Activated CD8-positive, alpha-beta memory T cell treated with anti-CD3 and anti-CD28 coated beads, Interleukin-2, amount 10 ng/mL, durations not matched to agents 7 days and 5 days (primary cell): Measurements from ENCODE around the gene SPG11. TPM values are rescaled to one million over a fixed set of nuclear protein-coding genes. Genes with fewer than 3 reads are reported as not detected.

ENCODE experiments used
- ATAC-seq: fragments of 150-1000 bp; cut with Tn5 transposase; one replicate; pipeline ENCODE4 v1.10.0; 2021; ENCODE audit warnings: moderate library complexity
- CTCF ChIA-PET: fragments of 350-600 bp; sonication (Branson Sonifier 250); formaldehyde crosslinking; loops from one replicate; lab custom pipeline; 2021; ENCODE audit warnings: antibody characterized with exemption; lab: Charles Lee
- DNase-seq: peaks from one replicate; pipeline ENCODE4 v3.0.0-alpha.2; 2020
- H3K27ac Mint-ChIP-seq: one replicate; pipeline ENCODE4 v1.8.0; 2021; ENCODE audit warnings: mild to moderate bottlenecking, mixed read lengths
- H3K27me3 Mint-ChIP-seq: one replicate; pipeline ENCODE4 v1.8.0; 2021; ENCODE audit warnings: mixed read lengths
- H3K36me3 Mint-ChIP-seq: one replicate; pipeline ENCODE4 v1.8.0; 2021; ENCODE audit warnings: mild to moderate bottlenecking, mixed read lengths
- H3K4me1 Mint-ChIP-seq: one replicate; pipeline ENCODE4 v1.8.0; 2021; ENCODE audit warnings: mixed read lengths
- H3K4me3 Mint-ChIP-seq: one replicate; pipeline ENCODE4 v1.8.0; 2021; ENCODE audit warnings: mild to moderate bottlenecking, moderate library complexity, mixed read lengths
- H3K9me3 Mint-ChIP-seq: one replicate; pipeline ENCODE4 v1.8.0; 2022; ENCODE audit warnings: low read depth, mixed read lengths
- total RNA-seq, 2 experiments: library from RNA; stranded (reverse); gene quantifications; one replicate each; pipeline ENCODE4 v1.2.3, GENCODE V29; 2021

Gene SPG11
- total RNA-seq, 2 experiments from 2014 or later: 76.7 to 95.8 TPM

DNA sequence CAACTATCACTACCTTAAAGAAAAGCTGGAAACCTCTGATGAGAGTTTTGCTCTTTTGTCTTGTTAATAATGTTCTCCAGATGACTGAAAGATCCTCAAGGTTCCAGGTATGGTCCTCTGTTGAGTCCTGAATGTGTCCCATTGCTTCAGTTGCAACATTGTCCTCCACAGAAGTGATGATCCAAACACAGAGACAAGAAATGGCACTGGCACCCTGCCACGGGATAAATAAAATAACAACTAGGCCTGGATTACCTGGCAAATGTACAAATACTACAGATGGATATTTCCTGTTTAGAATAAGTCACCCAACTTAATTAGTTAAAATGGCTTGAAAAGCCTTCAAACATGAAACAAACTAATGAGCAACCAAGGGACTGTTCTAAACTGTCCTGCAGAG is 68.2 kb downstream of the SPG11 start:
- H3K27ac Mint-ChIP-seq: peak overlapping the region; percentile 70
- ATAC-seq: no peak
- no peaks in the 10 kb centered on the region for H3K9me3 Mint-ChIP-seq
- no peak for DNase-seq
- peaks cover 38% of the 10 kb centered on the region for H3K4me1 Mint-ChIP-seq
- H3K36me3 Mint-ChIP-seq: peaks cover 37% of the 10 kb centered on the region
- CTCF ChIA-PET: interaction anchor here (0.9 to 2.6 kb wide), 2 partner anchors 16 to 144 kb away, joined by 3 to 7 read pairs; no protein-coding TSS in a partner anchor
- H3K4me3 Mint-ChIP-seq: no peak overlapping the region
- H3K27me3 Mint-ChIP-seq: no peaks in the 10 kb centered on the region

DNA sequence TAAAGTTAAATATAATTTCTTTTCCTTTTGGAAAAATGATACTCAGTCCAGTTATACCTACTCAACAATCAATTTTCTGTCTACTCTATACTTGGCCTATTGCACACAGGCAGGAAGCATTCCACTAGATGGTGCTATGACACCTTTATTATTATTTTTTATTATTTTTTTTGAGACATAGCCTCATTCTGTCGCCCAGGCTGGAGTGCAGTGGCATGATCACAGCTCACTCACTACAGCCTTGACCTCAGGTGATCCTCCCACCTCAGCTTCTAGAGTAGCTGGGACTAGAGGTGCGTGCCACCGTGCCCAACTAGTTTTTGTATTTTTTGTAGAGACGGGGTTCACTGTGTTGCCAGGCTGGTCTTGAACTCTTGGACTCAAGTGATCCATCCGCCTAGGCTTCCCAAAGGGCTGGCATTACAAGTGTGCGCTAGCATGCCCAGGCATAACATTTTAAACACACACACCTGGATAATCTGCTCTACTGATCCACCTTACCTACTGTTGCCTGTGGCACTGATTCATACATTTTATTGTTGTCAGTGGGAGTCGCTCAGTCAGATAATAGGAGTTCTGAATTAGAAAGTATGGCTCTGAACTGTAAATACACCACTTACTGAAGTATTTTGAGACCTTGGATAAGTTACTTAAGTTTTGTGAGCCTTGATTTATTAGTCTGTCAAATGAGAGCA is 70.3 kb downstream of the SPG11 start:
- Mint-ChIP-seq H3K9me3 (no peaks in the 10 kb centered on the region), H3K27me3 (no peaks in the 10 kb centered on the region), H3K36me3 (peaks cover 40% of the 10 kb centered on the region), H3K4me1 (peaks cover 29% of the 10 kb centered on the region), H3K4me3 (no peak overlapping the region), H3K27ac (peak overlapping the region; percentile 70)
- no peak for DNase-seq
- peak; percentile 76 for ATAC-seq
- CTCF ChIA-PET: interaction anchor here (0.6 to 4.0 kb wide), 19 partner anchors 9 to 444 kb away, joined by 3 to 57 read pairs (median 4); partner anchors contain the start of genes SPG11 and TRIM69

DNA sequence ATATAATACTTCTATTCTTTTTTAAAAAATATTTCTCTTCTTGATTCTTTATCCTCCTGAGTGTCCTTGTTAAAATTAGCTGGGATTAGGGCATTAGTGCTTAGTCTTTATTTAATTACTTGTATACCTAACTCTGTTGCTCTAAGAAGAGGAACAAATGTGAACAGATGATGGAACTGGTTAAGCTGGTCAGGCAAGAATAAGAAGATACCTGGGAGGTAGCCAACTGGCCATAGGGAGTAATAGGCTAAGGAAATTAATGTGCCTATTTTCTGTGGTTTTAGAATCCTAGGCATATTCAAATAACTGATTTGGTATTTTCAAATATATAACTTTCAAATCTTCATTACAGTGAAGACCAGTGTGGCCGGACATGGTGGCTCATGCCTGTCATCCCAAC is 72.1 kb downstream of the SPG11 start:
- no peak for DNase-seq
- Mint-ChIP-seq H3K36me3 (peaks cover 40% of the 10 kb centered on the region), H3K4me1 (peaks cover 14% of the 10 kb centered on the region), H3K27me3 (no peaks in the 10 kb centered on the region), H3K9me3 (no peaks in the 10 kb centered on the region), H3K27ac (no peak overlapping the region), H3K4me3 (no peak overlapping the region)
- CTCF ChIA-PET: interaction anchor here (1.0 to 4.0 kb wide), 4 partner anchors 8 to 146 kb away, joined by 3 to 57 read pairs (median 7); partner anchors contain the start of genes SPG11 and TRIM69
- ATAC-seq: no peak

GRCh38 chr15:44588541-44588940 is 74.9 kb downstream of the SPG11 start:
- ATAC-seq: no peak
- no peaks in the 10 kb centered on the region for H3K9me3 Mint-ChIP-seq
- peaks cover 4% of the 10 kb centered on the region for H3K4me1 Mint-ChIP-seq
- no peaks in the 10 kb centered on the region for H3K27me3 Mint-ChIP-seq
- CTCF ChIA-PET: interaction anchor here (0.9 to 6.8 kb wide), 5 partner anchors 10 to 449 kb away, joined by 3 to 76 read pairs (median 9); partner anchors contain the start of genes SPG11 and TRIM69
- DNase-seq: no peak
- H3K36me3 Mint-ChIP-seq: peaks cover 42% of the 10 kb centered on the region
- H3K27ac Mint-ChIP-seq: no peak overlapping the region
- H3K4me3 Mint-ChIP-seq: no peak overlapping the region

DNA sequence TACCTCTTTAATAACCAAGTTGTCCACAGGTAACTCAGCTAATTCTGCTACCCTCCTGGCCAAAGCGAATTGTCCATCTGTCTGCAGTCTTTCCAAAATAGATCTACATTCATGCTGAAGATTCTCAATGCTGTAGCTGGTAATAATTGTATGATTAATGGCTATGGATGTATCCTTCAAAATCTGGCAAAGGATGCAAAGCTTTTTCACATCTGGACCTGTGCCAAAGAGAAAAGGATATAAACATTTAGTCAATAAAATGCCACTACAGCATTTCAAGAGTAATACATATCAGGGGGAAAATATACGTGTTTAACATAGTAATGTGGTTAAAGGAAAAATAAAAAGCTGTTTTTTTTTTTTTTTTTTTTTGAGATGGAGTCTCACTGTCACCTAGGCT is 77.8 kb downstream of the SPG11 start:
- DNase-seq (no peak), ATAC-seq (no peak)
- CTCF ChIA-PET: interaction anchor here (0.8 to 6.8 kb wide), 7 partner anchors 7 to 203 kb away, joined by 3 to 76 read pairs (median 11); partner anchors contain the start of genes SPG11 and TRIM69
- H3K36me3 Mint-ChIP-seq: peaks cover 47% of the 10 kb centered on the region
- H3K4me3 Mint-ChIP-seq: no peak overlapping the region
- H3K27me3 Mint-ChIP-seq: no peaks in the 10 kb centered on the region
- H3K27ac Mint-ChIP-seq: no peak overlapping the region
- H3K9me3 Mint-ChIP-seq: no peaks in the 10 kb centered on the region
- H3K4me1 Mint-ChIP-seq: peaks cover 3% of the 10 kb centered on the region

GRCh38 chr15:44584162-44584749 is 79.2 kb downstream of the SPG11 start:
- no peak overlapping the region for H3K4me3 Mint-ChIP-seq
- peaks cover 4% of the 10 kb centered on the region for H3K4me1 Mint-ChIP-seq
- H3K9me3 Mint-ChIP-seq: no peaks in the 10 kb centered on the region
- H3K36me3 Mint-ChIP-seq: peaks cover 47% of the 10 kb centered on the region
- ATAC-seq: peak; percentile 86
- peak overlapping the region; percentile 49 for H3K27ac Mint-ChIP-seq
- CTCF ChIA-PET: interaction anchor here (0.6 to 6.8 kb wide), 18 partner anchors 8 to 204 kb away, joined by 3 to 76 read pairs (median 4); partner anchors contain the start of genes SPG11 and TRIM69
- no peaks in the 10 kb centered on the region for H3K27me3 Mint-ChIP-seq
- DNase-seq: peak; percentile 73

GRCh38 chr15:44580105-44580504 is 83.4 kb downstream of the SPG11 start:
- Mint-ChIP-seq H3K36me3 (peaks cover 35% of the 10 kb centered on the region), H3K27ac (no peak overlapping the region), H3K9me3 (no peaks in the 10 kb centered on the region), H3K4me3 (no peak overlapping the region), H3K27me3 (no peaks in the 10 kb centered on the region), H3K4me1 (peaks cover 19% of the 10 kb centered on the region)
- CTCF ChIA-PET: interaction anchor here (0.7 to 7.1 kb wide), 8 partner anchors 8 to 272 kb away, joined by 3 to 78 read pairs (median 12); partner anchors contain the start of genes SPG11 and TRIM69
- DNase-seq (no peak), ATAC-seq (no peak)

GRCh38 chr15:44574734-44575133 is 88.7 kb downstream of the SPG11 start:
- no peaks in the 10 kb centered on the region for H3K27me3 Mint-ChIP-seq
- H3K4me1 Mint-ChIP-seq: peaks cover 18% of the 10 kb centered on the region
- H3K36me3 Mint-ChIP-seq: peaks cover 30% of the 10 kb centered on the region
- CTCF ChIA-PET: interaction anchor here (0.7 to 7.1 kb wide), 3 partner anchors 10 to 162 kb away, joined by 4 to 78 read pairs (median 14); partner anchors contain the start of gene TRIM69
- H3K27ac Mint-ChIP-seq: peak overlapping the region; percentile 4
- H3K4me3 Mint-ChIP-seq: no peak overlapping the region
- no peaks in the 10 kb centered on the region for H3K9me3 Mint-ChIP-seq
- no peak for ATAC-seq
- no peak for DNase-seq

DNA sequence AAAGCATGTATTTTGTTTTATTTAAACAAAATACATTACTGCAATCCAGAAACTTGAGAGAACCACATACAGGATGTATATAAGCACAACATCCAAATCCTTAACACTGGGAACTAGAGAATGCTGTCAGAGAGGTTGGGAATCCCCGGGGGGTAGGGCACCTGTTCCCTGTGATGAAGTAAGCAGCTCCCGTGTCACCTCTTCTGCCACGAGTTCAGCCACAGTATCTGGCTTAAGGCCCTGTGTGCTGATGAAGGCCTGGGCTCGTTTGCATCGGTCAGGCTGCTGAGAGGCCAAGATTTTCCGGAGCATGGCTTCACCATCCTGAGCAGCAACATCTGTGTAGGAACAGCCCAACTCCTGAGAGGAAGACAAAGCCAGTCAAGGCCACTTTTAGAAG is 90.1 kb downstream of the SPG11 start:
- no peak overlapping the region for H3K27ac Mint-ChIP-seq
- H3K27me3 Mint-ChIP-seq: no peaks in the 10 kb centered on the region
- H3K4me3 Mint-ChIP-seq: no peak overlapping the region
- H3K9me3 Mint-ChIP-seq: no peaks in the 10 kb centered on the region
- DNase-seq (no peak), ATAC-seq (no peak)
- H3K36me3 Mint-ChIP-seq: peaks cover 26% of the 10 kb centered on the region
- H3K4me1 Mint-ChIP-seq: peaks cover 10% of the 10 kb centered on the region
- CTCF ChIA-PET: interaction anchor here (3.0 kb wide), 1 partner anchor 11 kb away, joined by 14 read pairs; no protein-coding TSS in a partner anchor

DNA sequence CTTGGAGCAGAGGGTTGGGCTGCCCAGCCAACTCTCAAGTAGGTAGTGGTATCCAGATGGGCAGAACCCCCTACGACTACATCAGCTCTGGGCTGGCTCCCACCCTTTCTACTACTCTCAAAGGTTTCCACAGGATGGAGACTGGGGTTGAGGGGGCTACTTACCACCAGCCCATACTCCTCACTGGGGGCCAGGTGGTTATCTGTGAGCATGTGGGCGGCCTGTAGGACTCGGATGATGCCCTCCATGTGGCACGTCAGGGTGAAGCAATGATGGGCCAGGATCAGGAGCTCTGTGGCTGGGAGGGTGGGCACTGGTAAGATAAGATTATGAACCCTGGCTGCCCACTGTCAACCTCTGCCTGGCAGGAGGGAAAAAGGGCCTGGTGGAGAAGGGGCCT is 93.1 kb downstream of the SPG11 start:
- peaks cover 4% of the 10 kb centered on the region for H3K4me1 Mint-ChIP-seq
- no peak for ATAC-seq
- H3K27ac Mint-ChIP-seq: no peak overlapping the region
- DNase-seq: no peak
- peaks cover 44% of the 10 kb centered on the region for H3K36me3 Mint-ChIP-seq
- no peaks in the 10 kb centered on the region for H3K9me3 Mint-ChIP-seq
- no peak overlapping the region for H3K4me3 Mint-ChIP-seq
- CTCF ChIA-PET: interaction anchor here (1.0 to 1.2 kb wide), 2 partner anchors 9 to 21 kb away, joined by 3 to 4 read pairs; no protein-coding TSS in a partner anchor
- no peaks in the 10 kb centered on the region for H3K27me3 Mint-ChIP-seq

DNA sequence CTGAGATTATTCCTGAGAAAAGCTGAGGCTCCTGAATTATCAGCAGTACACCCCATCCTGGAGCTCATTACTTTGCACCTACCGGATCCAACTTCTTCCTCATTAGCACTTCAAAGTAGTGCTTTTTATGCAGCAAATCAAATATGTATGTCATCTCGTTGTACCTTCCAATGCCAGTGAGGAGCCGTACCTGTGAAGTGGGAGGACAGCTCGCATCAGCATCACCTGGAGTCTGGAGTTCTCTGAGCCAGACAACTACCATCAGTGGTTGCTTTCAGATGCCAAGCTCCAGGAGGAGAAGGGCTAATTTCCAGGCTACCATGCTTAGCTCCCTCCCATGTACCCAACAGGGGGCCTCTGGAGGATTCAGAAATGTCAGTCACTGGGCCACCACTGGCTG is 94.1 kb downstream of the SPG11 start:
- peaks cover 46% of the 10 kb centered on the region for H3K36me3 Mint-ChIP-seq
- no peaks in the 10 kb centered on the region for H3K27me3 Mint-ChIP-seq
- no peaks in the 10 kb centered on the region for H3K4me1 Mint-ChIP-seq
- ATAC-seq: no peak
- CTCF ChIA-PET: interaction anchor here (1.2 to 1.4 kb wide), 2 partner anchors 9 to 10 kb away, joined by 4 to 5 read pairs; no protein-coding TSS in a partner anchor
- H3K9me3 Mint-ChIP-seq: peaks cover 4% of the 10 kb centered on the region
- H3K4me3 Mint-ChIP-seq: no peak overlapping the region
- no peak for DNase-seq
- H3K27ac Mint-ChIP-seq: peak overlapping the region; percentile 36

DNA sequence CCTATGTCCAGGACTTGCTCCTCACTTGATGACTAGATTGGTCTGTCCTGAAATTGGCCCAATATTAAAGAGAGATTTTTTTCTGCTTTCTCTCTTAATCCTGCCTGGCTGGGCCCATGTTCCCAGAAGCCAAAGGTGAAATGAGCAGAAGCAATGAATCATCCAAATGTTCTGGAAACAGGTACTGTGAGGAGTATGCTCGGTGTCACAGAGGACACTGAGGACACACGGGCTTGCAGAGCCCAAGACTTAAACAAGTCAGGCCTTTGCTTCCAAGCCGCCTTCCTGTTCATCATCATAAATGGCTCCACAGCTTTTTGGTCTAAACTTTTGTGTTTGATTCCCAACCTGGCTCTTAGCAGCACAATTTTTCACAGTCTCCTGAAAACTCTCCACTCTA is 95.1 kb downstream of the SPG11 start:
- DNase-seq (no peak), ATAC-seq (no peak)
- H3K4me3 Mint-ChIP-seq: no peak overlapping the region
- no peaks in the 10 kb centered on the region for H3K27me3 Mint-ChIP-seq
- peaks cover 4% of the 10 kb centered on the region for H3K9me3 Mint-ChIP-seq
- no peaks in the 10 kb centered on the region for H3K4me1 Mint-ChIP-seq
- peak overlapping the region; percentile 43 for H3K27ac Mint-ChIP-seq
- CTCF ChIA-PET: interaction anchor here (1.4 kb wide), 1 partner anchor 10 kb away, joined by 5 read pairs; no protein-coding TSS in a partner anchor
- H3K36me3 Mint-ChIP-seq: peaks cover 53% of the 10 kb centered on the region

DNA sequence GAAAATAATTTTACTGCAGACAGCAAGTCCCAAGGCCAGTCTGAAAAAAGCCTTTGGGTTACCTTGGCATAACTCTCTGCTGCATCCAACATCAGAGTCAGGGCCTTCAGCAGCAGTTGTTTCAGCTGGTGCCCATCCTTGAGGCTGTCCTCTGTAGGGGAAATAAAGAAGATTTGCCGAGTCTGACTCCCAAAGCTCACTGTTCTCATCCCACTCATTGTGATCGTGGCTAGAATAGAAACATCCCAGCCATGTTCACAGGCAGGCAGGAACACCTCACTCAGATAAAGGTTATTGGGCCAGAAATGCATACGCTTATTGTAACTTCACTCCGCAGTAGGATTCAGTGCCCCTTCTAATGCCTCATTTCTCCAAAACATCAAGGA is 97.3 kb downstream of the SPG11 start:
- H3K27me3 Mint-ChIP-seq: no peaks in the 10 kb centered on the region
- H3K36me3 Mint-ChIP-seq: peaks cover 58% of the 10 kb centered on the region
- no peak overlapping the region for H3K4me3 Mint-ChIP-seq
- peaks cover under 1% of the 10 kb centered on the region for H3K4me1 Mint-ChIP-seq
- CTCF ChIA-PET: no interaction called here
- no peak for ATAC-seq
- DNase-seq: no peak
- H3K27ac Mint-ChIP-seq: no peak overlapping the region
- peaks cover 4% of the 10 kb centered on the region for H3K9me3 Mint-ChIP-seq
